GM12891 (cell line): ENCODE measurements around the gene ATP2B2.

Experiments used
- POLR2A ChIP-seq: IDR thresholded peaks from 2 replicates; pipeline ENCODE4 v1.6.1; 2011; ENCODE audit warnings: low read depth, low read length, control low read depth
- POLR2AphosphoS5 ChIP-seq: IDR thresholded peaks from 2 replicates; pipeline ENCODE4 v1.6.1; 2011; ENCODE audit warnings: low read depth, low read length, control low read depth

DNA sequence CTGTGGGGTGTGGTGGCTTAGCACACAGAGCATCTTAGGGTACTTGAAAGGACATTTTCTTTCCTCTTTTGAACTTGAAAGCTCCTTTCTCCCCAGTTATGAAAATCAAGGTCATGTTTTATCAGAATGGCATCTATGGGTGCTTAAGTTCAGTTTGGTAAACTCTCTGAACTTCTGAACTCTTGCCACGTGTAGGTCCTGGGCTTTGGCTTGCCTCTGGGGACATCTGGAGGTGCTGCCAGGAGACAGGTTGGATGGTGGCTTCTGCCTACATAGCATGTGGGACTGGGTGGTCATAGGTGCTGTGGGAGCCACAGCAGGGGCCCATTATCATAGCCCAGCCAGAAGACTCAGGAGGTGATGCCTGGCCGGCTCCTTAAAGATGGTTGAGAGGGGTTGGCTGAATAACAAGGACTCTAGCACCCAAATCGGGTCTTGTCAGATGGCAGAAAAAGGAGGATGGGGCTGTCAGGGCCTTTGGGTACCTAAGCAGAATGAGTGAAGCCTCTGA is 228.2 kb downstream of the ATP2B2 start:
- no peak for TF ChIP-seq POLR2AphosphoS5
- no peak for TF ChIP-seq POLR2A
